Sciatic nerve (tissue), 2 donors: ENCODE results near the gene ACSM6. TPM values are rescaled to one million over a fixed set of nuclear protein-coding genes. Genes with fewer than 3 reads are reported as not detected.

Experiments
- ATAC-seq: fragments of 200-7000 bp; cut with Tn5 transposase; one replicate; pipeline ENCODE4 v1.9.1; 2020; ENCODE audit warnings: mild to moderate bottlenecking, moderate library complexity
- DNase-seq: peaks from one replicate; pipeline ENCODE4 v3.0.0-alpha.2; 2020; ENCODE audit warnings: low spot score
- intact Hi-C: fragments of 100-400 bp; cut with DNase I; formaldehyde crosslinking; loops from one replicate; pipeline ENCODE4 v1.14.2; 2022
- total RNA-seq: library from RNA; stranded (reverse); fragmentation: NEBNext Ultra II Directional; extraction: Animal tissue kit (Norgen Biotek cat#: 25700); gene quantifications from one replicate; pipeline ENCODE4 v1.2.1, GENCODE V29; 2021
- donor health status: DM: no; HTN: no; CAD: no.
- donor health status: DM: no; HTN: no; CAD: no.

The ACSM6 gene
- total RNA-seq, 1 donor from 2014 or later = 0.49 TPM

DNA sequence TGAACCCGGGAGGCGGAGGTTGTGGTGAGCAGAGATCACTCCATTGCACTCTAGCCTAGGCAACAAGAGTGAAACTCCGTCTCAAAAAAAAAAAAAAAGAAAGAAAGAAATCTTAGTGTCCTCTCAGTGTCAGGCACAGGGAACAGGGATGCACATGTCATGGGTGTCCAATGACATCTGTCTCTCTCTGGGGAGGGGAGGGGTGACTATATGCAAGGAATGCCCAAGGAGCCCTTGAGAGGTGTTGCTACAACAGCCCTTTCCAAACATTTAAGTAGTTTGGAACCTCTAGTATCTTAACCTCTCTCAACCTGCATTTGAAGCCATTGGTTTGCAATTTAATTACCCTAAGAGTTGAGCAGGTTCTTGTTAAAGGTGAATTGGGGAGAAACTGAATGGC, 67.9 kb downstream of the ACSM6 start:
- DNase-seq (no peak), ATAC-seq (no peak)
- intact Hi-C loops = no loop called here

GRCh38 chr10:95262763-95263518, 68.9 kb downstream of the ACSM6 start:
- no peak for DNase-seq
- ATAC-seq = no peak
- intact Hi-C loops = no loop called here

- intact Hi-C loops = no loop called here
- no peak for DNase-seq
- ATAC-seq = no peak
Measured at GRCh38 chr10:95263864-95264226, 69.8 kb downstream of the ACSM6 start.

DNA sequence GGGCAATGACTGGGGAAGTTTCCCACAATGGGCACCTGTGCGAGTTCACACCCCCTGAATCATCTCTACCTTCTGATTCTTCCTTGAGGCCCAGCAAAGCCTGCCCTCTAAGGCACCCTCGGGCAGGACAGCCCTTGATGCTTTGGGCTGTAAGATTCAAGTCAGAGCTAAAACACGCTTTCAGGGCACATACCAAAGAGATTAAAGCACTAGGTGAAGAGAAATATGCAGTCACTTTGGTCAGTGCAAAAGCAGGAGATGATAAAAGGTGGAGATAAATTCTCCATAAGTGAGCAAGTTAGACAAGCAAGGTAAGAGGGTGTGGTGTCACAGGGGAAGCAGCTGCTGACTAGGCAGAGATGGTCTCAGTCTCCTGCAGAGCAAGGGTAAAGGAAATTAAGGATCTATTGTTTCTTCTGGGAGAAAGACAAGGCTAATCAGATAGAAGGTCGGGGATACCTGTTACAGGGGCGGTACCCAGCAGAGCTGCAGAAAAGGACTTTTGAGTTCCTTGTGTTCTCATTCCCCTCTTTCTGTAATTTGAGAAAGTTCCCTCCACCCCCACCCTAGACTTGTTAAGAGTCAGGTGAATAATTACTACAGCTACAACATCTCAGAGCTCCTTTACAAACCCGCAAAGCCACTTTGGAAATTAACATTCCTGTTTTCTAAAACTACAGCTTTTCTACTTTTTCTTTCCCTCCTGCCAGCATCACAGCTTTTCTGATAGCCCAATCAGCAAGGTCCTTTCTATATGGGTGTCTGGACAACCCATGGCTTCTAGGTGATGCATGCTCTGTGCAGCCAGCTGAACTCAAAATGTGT, 70.4 kb downstream of the ACSM6 start:
- DNase-seq (no peak), ATAC-seq (no peak)
- intact Hi-C loops = no loop called here

DNA sequence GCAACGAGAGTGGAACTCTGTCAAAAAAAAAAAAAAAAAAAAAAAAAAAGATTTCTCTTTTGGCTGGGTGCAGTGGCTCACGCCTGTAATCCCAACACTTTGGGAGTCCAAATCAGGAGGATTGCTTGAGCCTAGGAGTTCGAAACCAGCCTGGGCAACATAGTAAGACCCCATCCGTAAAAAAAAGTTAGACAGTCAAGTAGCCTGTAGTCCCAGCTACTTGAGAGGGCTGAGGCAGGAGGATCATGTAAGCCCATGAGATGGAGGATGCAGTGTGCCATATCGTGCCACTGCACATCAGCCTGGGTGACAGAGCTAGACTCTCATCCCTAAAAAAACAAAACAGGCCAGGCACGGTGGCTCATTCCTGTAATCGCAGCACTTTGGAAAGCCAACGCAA, 71.5 kb downstream of the ACSM6 start:
- intact Hi-C loops = no loop called here
- ATAC-seq (no peak), DNase-seq (no peak)

GRCh38 chr10:95266674-95267095, 72.6 kb downstream of the ACSM6 start:
- ATAC-seq (peak; percentile 79), DNase-seq (no peak)
- intact Hi-C loops = no loop called here

- DNase-seq (no peak), ATAC-seq (no peak)
- intact Hi-C loops = no loop called here
Measured at GRCh38 chr10:95267251-95267650, 73.2 kb downstream of the ACSM6 start.

- intact Hi-C loops = no loop called here
- no peak for ATAC-seq
- no peak for DNase-seq
Measured at GRCh38 chr10:95268438-95268837, 74.4 kb downstream of the ACSM6 start.

- DNase-seq (no peak), ATAC-seq (peak; percentile 86)
- intact Hi-C loops = no loop called here
Measured at GRCh38 chr10:95273393-95274312, 79.6 kb downstream of the ACSM6 start.

- no peak for ATAC-seq
- intact Hi-C loops = no loop called here
- no peak for DNase-seq
Measured at GRCh38 chr10:95275726-95276366, 81.8 kb downstream of the ACSM6 start.

DNA sequence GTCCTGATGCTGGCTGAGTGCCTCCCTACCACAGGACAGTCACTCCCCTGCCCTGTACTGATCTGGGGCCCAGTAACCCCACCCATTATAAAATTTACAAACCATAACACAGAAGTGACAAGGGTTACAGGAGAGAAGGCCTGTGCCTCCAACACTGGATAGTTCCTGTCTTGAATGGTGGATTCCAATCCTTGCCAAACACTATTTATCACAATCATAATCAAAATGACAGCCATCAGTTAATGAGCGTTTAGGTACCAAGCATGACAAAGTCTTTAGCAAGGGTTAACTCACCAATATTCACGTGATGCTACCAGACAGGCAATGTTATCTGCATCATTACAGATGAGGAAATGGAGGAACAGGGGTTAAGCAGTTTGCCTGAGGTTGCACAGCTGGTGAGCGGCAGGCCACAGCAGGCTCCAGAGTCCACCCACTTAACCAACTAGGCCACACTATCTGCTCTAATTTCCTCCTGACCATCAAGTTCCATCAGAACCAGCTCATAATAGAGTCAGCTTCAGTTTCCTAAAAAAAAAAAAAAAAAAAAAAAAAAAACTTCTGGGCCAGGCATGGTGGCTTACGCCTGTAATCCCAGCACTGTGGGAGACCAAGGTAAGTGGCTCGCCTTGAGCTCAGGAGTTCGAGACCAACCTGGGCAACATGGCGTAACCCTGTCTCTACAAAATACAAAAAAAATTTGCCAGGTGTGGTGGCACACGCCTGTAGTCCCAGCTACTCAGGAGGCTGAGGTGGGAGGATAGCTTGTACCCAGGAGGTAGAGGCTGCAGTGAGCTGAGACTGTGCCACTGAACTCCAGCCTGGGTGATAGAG, 82.5 kb downstream of the ACSM6 start:
- ATAC-seq (no peak), DNase-seq (no peak)
- intact Hi-C loops = no loop called here

DNA sequence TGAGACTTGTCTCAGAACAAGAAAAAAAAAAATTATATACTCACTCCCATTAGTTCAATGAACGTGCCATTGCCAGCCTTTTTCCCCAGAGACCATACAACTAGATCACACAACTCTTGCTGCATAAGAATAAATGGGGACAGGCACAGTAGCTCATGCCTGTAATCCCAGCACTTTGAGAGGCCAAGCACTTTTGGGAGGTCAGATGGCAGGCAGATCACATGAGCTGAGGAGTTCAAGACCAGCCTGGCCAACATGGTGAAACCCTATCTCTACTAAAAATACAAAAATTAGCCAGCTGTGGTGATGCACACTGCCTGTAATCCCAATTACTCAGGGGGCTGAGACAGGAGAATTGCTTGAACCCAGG, 83.1 kb downstream of the ACSM6 start:
- intact Hi-C loops = no loop called here
- no peak for ATAC-seq
- no peak for DNase-seq

GRCh38 chr10:95277614-95278013, 83.6 kb downstream of the ACSM6 start:
- intact Hi-C loops = no loop called here
- no peak for DNase-seq
- ATAC-seq = no peak

Other genes with a start within 250 kb of the ACSM6 start
- gene CYP2C8, start 124.7 kb upstream of the ACSM6 start, total RNA-seq = 0.49 TPM
- 138 TPM for gene PDLIM1, start 96.8 kb downstream of the ACSM6 start, total RNA-seq